Measurements from ENCODE around the gene SHISAL1. TPM values are rescaled to one million over a fixed set of nuclear protein-coding genes. Genes with fewer than 3 reads are reported as not detected.

Gene SHISAL1
- total RNA-seq, 1 experiment from 2014 or later = 2.9 TPM

DNA sequence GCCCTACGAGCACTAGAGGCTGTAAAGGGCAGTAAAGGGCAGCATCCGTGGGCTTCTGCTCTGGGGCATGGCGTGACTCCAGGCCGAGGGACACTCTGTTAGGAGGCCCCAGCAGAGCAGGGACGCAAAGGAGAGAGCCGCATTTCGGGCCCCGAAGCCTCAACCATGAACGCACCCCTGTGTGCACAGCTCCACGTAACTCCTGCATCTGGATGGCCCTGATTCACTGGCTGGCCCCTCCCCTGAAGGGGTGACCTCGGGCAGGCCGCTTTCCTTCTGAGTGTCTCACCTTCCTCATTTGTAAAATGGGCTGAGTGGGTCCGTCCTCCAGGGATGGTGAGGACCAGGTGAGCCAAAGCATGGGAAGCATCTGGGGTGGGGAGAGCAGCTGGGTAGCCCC is 13.6 kb downstream of the SHISAL1 start:
- H2BK20ac ChIP-seq (ENCODE audit: low read depth, low read length, poor library complexity, severe bottlenecking) = no peak overlapping the region
- H3K79me1 ChIP-seq (ENCODE audit: insufficient read depth, low read depth, low read length, poor library complexity, severe bottlenecking) = no peaks in the 10 kb centered on the region
- H2BK5ac ChIP-seq (ENCODE audit: insufficient read length, low read length) = no peak overlapping the region
- Mint-ChIP-seq H3K9me3 (peaks cover 15 to 18% of the 10 kb centered on the region in 2 experiments), H3K27me3 (ENCODE audit: low read depth) (peaks cover 2% of the 10 kb centered on the region; the same call in 1 of the 2 replicates), H3K4me3 (no peak overlapping the region), H3K27ac (no peak overlapping the region; a peak in 1 of 7 replicates), H3K36me3 (ENCODE audit: insufficient read depth in 1 of 3, low read depth in 3 of 3) (peaks cover 3 to 9% (median 6%) of the 10 kb centered on the region in 3 experiments; a peak in 6 of 7 replicates), H3K4me1 (peaks cover 0 to 20% of the 10 kb centered on the region in 2 experiments; a peak in 2 of 4 replicates)
- no peak overlapping the region for H3T11ph ChIP-seq (ENCODE audit: low read length)
- TF ChIP-seq, protein P1, sequence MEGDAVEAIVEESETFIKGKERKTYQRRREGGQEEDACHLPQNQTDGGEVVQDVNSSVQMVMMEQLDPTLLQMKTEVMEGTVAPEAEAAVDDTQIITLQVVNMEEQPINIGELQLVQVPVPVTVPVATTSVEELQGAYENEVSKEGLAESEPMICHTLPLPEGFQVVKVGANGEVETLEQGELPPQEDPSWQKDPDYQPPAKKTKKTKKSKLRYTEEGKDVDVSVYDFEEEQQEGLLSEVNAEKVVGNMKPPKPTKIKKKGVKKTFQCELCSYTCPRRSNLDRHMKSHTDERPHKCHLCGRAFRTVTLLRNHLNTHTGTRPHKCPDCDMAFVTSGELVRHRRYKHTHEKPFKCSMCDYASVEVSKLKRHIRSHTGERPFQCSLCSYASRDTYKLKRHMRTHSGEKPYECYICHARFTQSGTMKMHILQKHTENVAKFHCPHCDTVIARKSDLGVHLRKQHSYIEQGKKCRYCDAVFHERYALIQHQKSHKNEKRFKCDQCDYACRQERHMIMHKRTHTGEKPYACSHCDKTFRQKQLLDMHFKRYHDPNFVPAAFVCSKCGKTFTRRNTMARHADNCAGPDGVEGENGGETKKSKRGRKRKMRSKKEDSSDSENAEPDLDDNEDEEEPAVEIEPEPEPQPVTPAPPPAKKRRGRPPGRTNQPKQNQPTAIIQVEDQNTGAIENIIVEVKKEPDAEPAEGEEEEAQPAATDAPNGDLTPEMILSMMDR (conservative IDR thresholded peaks at IDR 0.05) = no peak
- H3K4me1 ChIP-seq (ENCODE audit: insufficient read depth, low read length) = no peaks in the 10 kb centered on the region
- no peak overlapping the region for H3K18ac ChIP-seq (ENCODE audit: insufficient read length, low read depth, low read length)
- no peak overlapping the region for H3K27ac ChIP-seq (ENCODE audit: insufficient read length, low read depth, low read length)
- H3K27me3 ChIP-seq (ENCODE audit: insufficient read depth, low read length) = no peaks in the 10 kb centered on the region
- no peaks in the 10 kb centered on the region for H4K20me1 ChIP-seq (ENCODE audit: control insufficient read depth, insufficient read depth, insufficient read length)
- H3K4ac ChIP-seq (ENCODE audit: low read depth, low read length) = no peak overlapping the region
- H4K91ac ChIP-seq (ENCODE audit: insufficient read length, low read depth, low read length) = no peak overlapping the region
- H3K9ac ChIP-seq (ENCODE audit: extremely low read depth, insufficient read length, low read length) = no peak overlapping the region
- H3K9me3 ChIP-seq (ENCODE audit: control insufficient read depth, low read depth, low read length) = no peaks in the 10 kb centered on the region
- no peak overlapping the region for H2BK120ac ChIP-seq (ENCODE audit: low read depth, low read length, poor library complexity, severe bottlenecking)
- H3K79me2 ChIP-seq (ENCODE audit: insufficient read depth, low read length) = no peaks in the 10 kb centered on the region
- no peak overlapping the region for H2AK5ac ChIP-seq (ENCODE audit: insufficient read length, low read length)
- H2AFZ ChIP-seq (ENCODE audit: low read length) = no peak overlapping the region
- no peak overlapping the region for H4K8ac ChIP-seq (replicated peaks; ENCODE audit: insufficient read length, low read depth, low read length)
- no peaks in the 10 kb centered on the region for H3K23me2 ChIP-seq (ENCODE audit: insufficient read length, low read depth, low read length, poor library complexity, severe bottlenecking)
- H3K4me2 ChIP-seq (ENCODE audit: insufficient read depth, insufficient read length, low read length) = no peak overlapping the region
- H2BK12ac ChIP-seq (ENCODE audit: insufficient read length, low read depth, low read length) = no peak overlapping the region
- WGBS (ENCODE audit: extremely low coverage, insufficient read length, low lambda C conversion rate) = no CpG with 5 or more reads among the region's 13 CpGs
- H4K5ac ChIP-seq (ENCODE audit: insufficient read length, low read depth, low read length) = no peak overlapping the region
- H3K14ac ChIP-seq (ENCODE audit: insufficient read depth, low read length) = no peak overlapping the region
- no peak overlapping the region for H3K23ac ChIP-seq (ENCODE audit: insufficient read length, low read depth, low read length)
- H2BK15ac ChIP-seq (ENCODE audit: low read depth, low read length) = no peak overlapping the region
- no peak overlapping the region for H3K56ac ChIP-seq (ENCODE audit: insufficient read length, low read depth, low read length)
- no peak for DNase-seq
